Mesothelial cell of epicardium (in vitro differentiated cells): Measurements from ENCODE around the gene NUP160. TPM values are rescaled to one million over a fixed set of nuclear protein-coding genes. Genes with fewer than 3 reads are reported as not detected.
"Not testable (repeated sequence)": the region's sequence is repeated elsewhere in the genome, so short reads cannot be mapped to it uniquely, and the experiment has no call there.

Experiments
- DNase-seq, 2 experiments: peaks; one replicate each; pipeline ENCODE4 v3.0.0; 2021; ENCODE audit warnings: low spot score in 2 of 2; ENCODE audit not compliant: unreplicated experiment in 2 of 2
- H3K27ac Mint-ChIP-seq: 2 replicates; pipeline ENCODE4 v1.8.0; 2021; ENCODE audit warnings: mixed read lengths
- H3K27me3 Mint-ChIP-seq: 2 replicates; pipeline ENCODE4 v1.8.0; 2021; ENCODE audit warnings: low read depth, mixed read lengths
- H3K36me3 Mint-ChIP-seq: 2 replicates; pipeline ENCODE4 v1.8.0; 2021; ENCODE audit warnings: mixed read lengths
- H3K4me1 Mint-ChIP-seq: 2 replicates; pipeline ENCODE4 v1.8.0; 2021; ENCODE audit warnings: mixed read lengths
- H3K4me3 Mint-ChIP-seq: 2 replicates; pipeline ENCODE4 v1.8.0; 2021; ENCODE audit warnings: mild to moderate bottlenecking, moderate library complexity, mixed read lengths
- H3K9me3 Mint-ChIP-seq: 2 replicates; pipeline ENCODE4 v1.8.0; 2021; ENCODE audit warnings: mixed read lengths
- total RNA-seq: library from RNA; stranded (reverse); gene quantifications from 3 replicates; pipeline ENCODE4 v1.2.1, GENCODE V29; 2021
- TF ChIP-seq, protein P1 (sequence below): fragments of 200-600 bp; sonication (generic); IDR thresholded peaks from one replicate; pipeline ENCODE4 v1.5.0; 2021; ENCODE audit warnings: antibody characterized with exemption; ENCODE audit not compliant: unreplicated experiment

The NUP160 gene
- total RNA-seq, 1 donor from 2014 or later, result 64.2 TPM

DNA sequence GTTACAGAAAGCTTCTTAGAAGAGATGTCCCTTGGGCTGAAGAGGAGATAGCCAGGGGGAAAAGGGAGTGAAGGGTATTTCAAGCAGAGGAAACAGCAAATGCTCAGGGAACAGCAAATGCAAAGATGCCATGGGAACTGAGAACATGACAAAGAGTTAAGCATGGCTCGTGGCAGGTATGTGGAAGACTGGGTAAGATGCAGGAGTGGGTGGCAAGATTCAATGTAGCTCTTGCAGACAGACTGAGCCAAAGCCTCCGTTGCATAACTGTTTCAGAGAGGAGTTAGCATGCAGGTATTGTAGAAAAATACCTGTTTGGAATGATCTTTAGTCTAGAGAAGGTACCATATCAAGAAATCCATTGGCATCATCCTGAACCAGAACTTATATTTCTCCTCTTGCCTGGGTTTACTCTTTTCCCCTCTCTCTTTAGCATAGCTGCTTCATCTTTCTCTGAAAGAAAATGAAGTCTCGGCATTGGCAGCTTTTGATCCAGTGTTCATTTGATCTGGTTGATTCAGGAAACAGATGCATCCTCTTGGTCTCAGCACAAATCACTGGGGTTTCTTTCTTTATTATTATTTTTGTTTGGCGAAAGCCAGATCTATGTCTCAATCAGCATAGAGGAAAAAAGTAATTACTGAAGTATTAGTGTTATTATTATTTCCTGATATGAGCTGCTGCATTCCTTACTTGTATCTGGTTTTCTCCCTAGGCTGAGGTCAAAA is 41.7 kb upstream of the NUP160 start:
- H3K4me3 Mint-ChIP-seq, result no peak overlapping the region
- no peak overlapping the region for H3K27ac Mint-ChIP-seq
- H3K4me1 Mint-ChIP-seq, result peaks cover 2% of the 10 kb centered on the region
- H3K27me3 Mint-ChIP-seq, result no peaks in the 10 kb centered on the region
- peaks cover 2% of the 10 kb centered on the region for H3K36me3 Mint-ChIP-seq
- no peak for DNase-seq
- peaks cover 3% of the 10 kb centered on the region for H3K9me3 Mint-ChIP-seq
- TF ChIP-seq, protein P1, sequence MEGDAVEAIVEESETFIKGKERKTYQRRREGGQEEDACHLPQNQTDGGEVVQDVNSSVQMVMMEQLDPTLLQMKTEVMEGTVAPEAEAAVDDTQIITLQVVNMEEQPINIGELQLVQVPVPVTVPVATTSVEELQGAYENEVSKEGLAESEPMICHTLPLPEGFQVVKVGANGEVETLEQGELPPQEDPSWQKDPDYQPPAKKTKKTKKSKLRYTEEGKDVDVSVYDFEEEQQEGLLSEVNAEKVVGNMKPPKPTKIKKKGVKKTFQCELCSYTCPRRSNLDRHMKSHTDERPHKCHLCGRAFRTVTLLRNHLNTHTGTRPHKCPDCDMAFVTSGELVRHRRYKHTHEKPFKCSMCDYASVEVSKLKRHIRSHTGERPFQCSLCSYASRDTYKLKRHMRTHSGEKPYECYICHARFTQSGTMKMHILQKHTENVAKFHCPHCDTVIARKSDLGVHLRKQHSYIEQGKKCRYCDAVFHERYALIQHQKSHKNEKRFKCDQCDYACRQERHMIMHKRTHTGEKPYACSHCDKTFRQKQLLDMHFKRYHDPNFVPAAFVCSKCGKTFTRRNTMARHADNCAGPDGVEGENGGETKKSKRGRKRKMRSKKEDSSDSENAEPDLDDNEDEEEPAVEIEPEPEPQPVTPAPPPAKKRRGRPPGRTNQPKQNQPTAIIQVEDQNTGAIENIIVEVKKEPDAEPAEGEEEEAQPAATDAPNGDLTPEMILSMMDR, result no peak

DNA sequence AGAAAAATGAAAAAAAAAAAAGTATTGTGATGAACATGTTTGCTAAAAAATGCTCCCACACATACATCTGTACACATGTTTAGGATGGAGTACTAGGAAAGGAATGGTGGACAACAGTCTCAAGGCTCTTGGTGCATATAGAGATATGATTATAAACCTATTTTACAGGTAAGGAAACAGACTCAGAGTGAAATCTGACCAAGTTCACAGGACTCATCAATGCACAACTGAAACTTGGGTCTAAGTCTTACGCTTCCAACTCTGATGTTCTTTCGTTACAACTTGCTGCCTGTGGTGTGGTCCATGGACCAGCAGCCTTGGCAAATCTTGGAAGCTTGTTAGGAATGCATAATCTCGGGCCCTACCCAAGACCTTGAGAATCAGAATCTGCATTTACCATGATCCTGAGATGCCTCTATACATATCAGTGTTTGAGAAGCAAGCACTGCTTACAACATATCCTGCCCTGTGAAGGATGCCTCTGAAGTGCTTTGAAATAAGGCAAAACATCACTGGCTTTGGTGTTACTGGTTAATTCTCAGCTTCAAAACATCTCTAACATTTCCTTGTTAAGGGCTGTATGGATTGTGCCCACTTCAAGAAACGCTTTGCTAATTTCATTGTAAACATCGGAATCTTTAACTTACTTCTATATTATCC is 39.9 kb upstream of the NUP160 start:
- no peaks in the 10 kb centered on the region for H3K9me3 Mint-ChIP-seq
- peaks cover 2% of the 10 kb centered on the region for H3K4me1 Mint-ChIP-seq
- no peak overlapping the region for H3K4me3 Mint-ChIP-seq
- no peak overlapping the region for H3K27ac Mint-ChIP-seq
- DNase-seq, result no peak
- H3K36me3 Mint-ChIP-seq, result no peaks in the 10 kb centered on the region
- no peaks in the 10 kb centered on the region for H3K27me3 Mint-ChIP-seq
- TF ChIP-seq, protein P1, result no peak

GRCh38 chr11:47886096-47886495 is 37.9 kb upstream of the NUP160 start:
- no peak for DNase-seq
- Mint-ChIP-seq H3K4me3 (no peak overlapping the region), H3K4me1 (peaks cover 2% of the 10 kb centered on the region), H3K9me3 (no peaks in the 10 kb centered on the region), H3K36me3 (no peaks in the 10 kb centered on the region), H3K27ac (peak overlapping the region; percentile 67), H3K27me3 (no peaks in the 10 kb centered on the region)
- TF ChIP-seq, protein P1, result no peak

GRCh38 chr11:47882437-47882836 is 34.3 kb upstream of the NUP160 start:
- not testable (repeated sequence) for H3K36me3 Mint-ChIP-seq, H3K27me3 Mint-ChIP-seq, H3K27ac Mint-ChIP-seq, H3K4me1 Mint-ChIP-seq, DNase-seq, H3K9me3 Mint-ChIP-seq, H3K4me3 Mint-ChIP-seq

- no peaks in the 10 kb centered on the region for H3K36me3 Mint-ChIP-seq
- no peak overlapping the region for H3K27ac Mint-ChIP-seq
- peaks cover 2% of the 10 kb centered on the region for H3K4me1 Mint-ChIP-seq
- TF ChIP-seq, protein P1, result no peak
- H3K9me3 Mint-ChIP-seq, result peaks cover 17% of the 10 kb centered on the region
- DNase-seq, result no peak
- no peak overlapping the region for H3K4me3 Mint-ChIP-seq
- peaks cover 2% of the 10 kb centered on the region for H3K27me3 Mint-ChIP-seq
These were observed 33.0 kb upstream of the NUP160 start for GRCh38 chr11:47881145-47881544.

DNA sequence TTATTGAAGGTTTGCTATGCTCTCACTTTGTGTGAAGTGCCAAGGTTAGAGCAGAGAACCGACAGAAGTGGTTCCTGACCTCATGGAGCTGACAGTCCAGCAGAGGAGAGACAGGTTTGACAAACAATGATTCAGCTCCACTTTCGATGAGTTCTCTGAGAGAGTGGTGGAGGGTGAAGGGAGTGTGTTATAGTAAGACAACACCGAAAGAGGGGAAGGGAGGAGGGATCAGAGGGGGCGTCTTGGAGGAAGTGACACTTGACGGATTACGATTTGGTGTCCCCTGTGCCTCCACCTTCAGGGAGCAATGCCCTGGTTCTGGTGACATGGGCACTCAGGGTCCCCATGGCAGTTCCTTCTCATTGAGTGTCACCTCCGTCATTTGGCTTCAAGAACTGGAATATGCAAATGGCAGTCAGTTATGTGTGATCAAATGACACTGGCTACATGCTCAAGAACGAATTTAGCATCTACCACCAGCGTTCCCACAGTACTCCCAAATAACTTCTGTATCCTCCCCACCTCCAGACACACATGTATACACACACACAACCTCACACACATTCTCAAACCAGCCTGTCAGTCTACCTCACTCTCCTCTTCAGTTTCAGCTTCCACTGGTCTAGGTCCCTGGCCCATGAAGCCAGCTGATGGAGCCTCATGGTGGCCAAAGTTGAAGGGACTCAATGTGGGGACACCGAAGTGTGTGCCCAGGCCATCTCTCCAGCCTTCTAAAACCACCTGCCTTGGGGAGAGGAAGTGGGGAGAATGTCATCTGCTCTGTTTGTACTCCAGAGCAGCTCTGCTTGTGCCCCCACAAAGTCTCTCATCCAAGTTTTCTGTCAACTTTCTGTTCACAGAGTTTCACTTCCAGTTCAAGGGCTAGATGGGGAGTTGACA is 31.4 kb upstream of the NUP160 start:
- H3K27ac Mint-ChIP-seq, result no peak overlapping the region
- H3K36me3 Mint-ChIP-seq, result peaks cover 3% of the 10 kb centered on the region
- DNase-seq, result no peak
- TF ChIP-seq, protein P1, result no peak
- H3K27me3 Mint-ChIP-seq, result peaks cover 2% of the 10 kb centered on the region
- H3K4me3 Mint-ChIP-seq, result no peak overlapping the region
- H3K9me3 Mint-ChIP-seq, result peaks cover 24% of the 10 kb centered on the region
- no peaks in the 10 kb centered on the region for H3K4me1 Mint-ChIP-seq

GRCh38 chr11:47875858-47876257 is 27.7 kb upstream of the NUP160 start:
- H3K36me3 Mint-ChIP-seq, DNase-seq, H3K27me3 Mint-ChIP-seq, H3K4me3 Mint-ChIP-seq, H3K4me1 Mint-ChIP-seq, H3K27ac Mint-ChIP-seq: not testable (repeated sequence)
- peaks cover 29% of the 10 kb centered on the region for H3K9me3 Mint-ChIP-seq
